ACC112 (cell line): ENCODE results near the gene ASCC2.
"Not testable (repeated sequence)": the region's sequence is repeated elsewhere in the genome, so short reads cannot be mapped to it uniquely, and the experiment has no call there.

ENCODE experiments used
- H2AFZ ChIP-seq: fragments of 200-600 bp; sonication (generic); one replicate; pipeline ENCODE4 v1.6.0; 2017; ENCODE audit warnings: antibody characterized with exemption, low read length; ENCODE audit not compliant: unreplicated experiment
- H3K27ac ChIP-seq: fragments of 200-600 bp; sonication (generic); 2 replicates; pipeline ENCODE4 v1.5.1; 2014; ENCODE audit warnings: low read depth, mild to moderate bottlenecking, antibody characterized with exemption, low read length, moderate library complexity
- H3K27me3 ChIP-seq: fragments of 200-600 bp; sonication (generic); 2 replicates; pipeline ENCODE4 v1.6.1; 2014; ENCODE audit warnings: mild to moderate bottlenecking, antibody characterized with exemption, low read length, moderate library complexity, mixed read lengths; ENCODE audit not compliant: insufficient read depth
- H3K36me3 ChIP-seq: fragments of 200-600 bp; sonication (generic); 2 replicates; pipeline ENCODE4 v1.6.1; 2016; ENCODE audit warnings: mild to moderate bottlenecking, antibody characterized with exemption, low read length, moderate library complexity, mixed read lengths; ENCODE audit not compliant: insufficient read depth
- H3K4me1 ChIP-seq: fragments of 200-600 bp; sonication (generic); one replicate; pipeline ENCODE4 v1.6.1; 2016; ENCODE audit warnings: low read length, mixed read lengths; ENCODE audit not compliant: insufficient read depth, unreplicated experiment, control insufficient read depth
- H3K4me3 ChIP-seq: fragments of 200-600 bp; sonication (generic); 2 replicates; pipeline ENCODE4 v1.5.1; 2014; ENCODE audit warnings: mild to moderate bottlenecking, low read depth, low read length
- H3K79me2 ChIP-seq: fragments of 200-600 bp; sonication (generic); one replicate; pipeline ENCODE4 v1.6.0; 2016; ENCODE audit warnings: low read length; ENCODE audit not compliant: control insufficient read depth, unreplicated experiment, insufficient read depth

Gene ASCC2

GRCh38 chr22:29856496-29856895, 18.4 kb upstream of the ASCC2 start:
- no peak overlapping the region for H3K27ac ChIP-seq
- no peaks in the 10 kb centered on the region for H3K4me1 ChIP-seq
- no peak overlapping the region for H3K4me3 ChIP-seq
- H3K79me2 ChIP-seq, result no peaks in the 10 kb centered on the region
- no peaks in the 10 kb centered on the region for H3K36me3 ChIP-seq
- no peaks in the 10 kb centered on the region for H3K27me3 ChIP-seq
- no peak overlapping the region for H2AFZ ChIP-seq

DNA sequence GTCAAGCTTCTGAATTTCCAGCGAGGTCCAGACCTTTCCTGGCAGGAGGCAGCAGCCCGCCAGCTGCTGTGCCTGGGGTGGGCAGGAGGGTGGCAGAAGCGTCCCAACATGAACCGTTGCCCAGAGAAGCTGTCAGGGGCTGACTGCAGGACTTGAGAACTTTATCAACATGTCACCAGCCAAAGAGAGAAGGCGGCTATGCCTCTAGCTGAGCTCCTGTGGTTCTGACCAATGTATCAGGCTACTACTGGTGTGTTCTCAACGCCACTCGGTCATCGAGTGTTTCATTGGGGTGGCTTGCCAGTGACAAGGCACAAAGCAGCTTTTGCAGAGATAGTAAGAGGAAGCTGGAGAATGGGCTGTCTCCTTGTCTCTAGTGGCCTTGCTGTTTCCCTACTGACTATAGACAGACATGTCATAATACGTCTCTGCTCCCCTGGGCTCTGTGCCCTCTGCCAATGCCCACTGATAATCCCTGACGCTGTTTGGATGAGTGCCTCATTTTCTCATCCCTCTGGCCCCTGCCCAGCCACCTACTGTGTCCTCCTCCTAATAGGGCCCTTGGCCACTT, 17.6 kb upstream of the ASCC2 start:
- no peaks in the 10 kb centered on the region for H3K4me1 ChIP-seq
- no peaks in the 10 kb centered on the region for H3K79me2 ChIP-seq
- H3K4me3 ChIP-seq, result no peak overlapping the region
- no peaks in the 10 kb centered on the region for H3K36me3 ChIP-seq
- H3K27ac ChIP-seq, result no peak overlapping the region
- no peaks in the 10 kb centered on the region for H3K27me3 ChIP-seq
- H2AFZ ChIP-seq, result no peak overlapping the region

- Histone ChIP-seq H3K4me1 (no peaks in the 10 kb centered on the region), H3K79me2 (no peaks in the 10 kb centered on the region), H3K36me3 (no peaks in the 10 kb centered on the region), H3K27ac (no peak overlapping the region), H2AFZ (no peak overlapping the region), H3K27me3 (no peaks in the 10 kb centered on the region), H3K4me3 (no peak overlapping the region)
Measured at GRCh38 chr22:29854432-29854831, 16.4 kb upstream of the ASCC2 start.

DNA sequence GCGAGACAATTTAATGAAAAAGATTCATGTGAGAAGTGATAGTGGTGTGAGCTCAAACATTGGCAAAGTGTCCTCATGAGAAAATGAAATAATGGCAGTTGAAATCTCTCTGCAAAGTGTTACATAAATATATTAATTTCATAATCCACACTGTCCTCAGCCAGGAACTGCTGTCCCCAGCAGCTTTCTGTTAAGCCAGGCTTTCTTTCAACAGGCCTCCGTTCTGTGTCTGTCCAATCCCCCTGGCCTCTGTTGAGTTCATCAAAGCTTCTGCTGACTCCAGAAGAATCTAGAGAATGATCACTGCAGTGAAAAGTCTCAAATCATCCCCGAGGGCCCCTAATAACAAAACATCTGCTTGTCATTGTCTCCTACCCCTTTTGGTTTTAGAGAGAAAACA, 10.0 kb upstream of the ASCC2 start:
- H3K27ac ChIP-seq, result no peak overlapping the region
- H3K36me3 ChIP-seq, result no peaks in the 10 kb centered on the region
- H3K4me1 ChIP-seq, result peaks cover 7% of the 10 kb centered on the region
- H3K79me2 ChIP-seq, result no peaks in the 10 kb centered on the region
- no peak overlapping the region for H3K4me3 ChIP-seq
- H2AFZ ChIP-seq, result no peak overlapping the region
- no peaks in the 10 kb centered on the region for H3K27me3 ChIP-seq

GRCh38 chr22:29846290-29846689, 8.2 kb upstream of the ASCC2 start:
- Histone ChIP-seq H3K4me3 (no peak overlapping the region), H3K27me3 (no peaks in the 10 kb centered on the region), H3K79me2 (no peaks in the 10 kb centered on the region), H3K4me1 (peaks cover 16% of the 10 kb centered on the region), H3K36me3 (no peaks in the 10 kb centered on the region), H2AFZ (no peak overlapping the region), H3K27ac (no peak overlapping the region)

DNA sequence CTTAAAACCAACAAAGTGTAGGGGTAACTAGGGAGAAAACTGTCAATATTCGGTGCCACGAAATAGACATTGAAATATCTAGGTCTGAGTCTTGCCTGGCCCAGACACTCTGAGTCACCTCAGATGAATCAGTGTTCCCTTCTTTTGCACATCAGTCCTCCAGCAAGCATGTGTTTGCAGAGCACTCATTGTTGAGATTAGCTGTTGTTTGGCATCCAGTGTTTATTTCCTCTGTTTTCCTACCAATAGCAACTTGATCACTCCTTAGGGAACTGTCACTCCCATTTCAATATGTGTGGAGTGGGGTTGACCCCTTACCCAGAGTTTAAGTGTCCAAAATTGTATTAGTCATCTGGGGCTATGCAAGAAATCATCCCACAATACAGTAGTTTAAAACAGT, 4.7 kb upstream of the ASCC2 start:
- Histone ChIP-seq H3K27ac (peak overlapping the region; percentile 94), H3K4me3 (no peak overlapping the region), H2AFZ (no peak overlapping the region), H3K4me1 (peaks cover 24% of the 10 kb centered on the region), H3K27me3 (no peaks in the 10 kb centered on the region), H3K79me2 (peaks cover 2% of the 10 kb centered on the region), H3K36me3 (no peaks in the 10 kb centered on the region)

DNA sequence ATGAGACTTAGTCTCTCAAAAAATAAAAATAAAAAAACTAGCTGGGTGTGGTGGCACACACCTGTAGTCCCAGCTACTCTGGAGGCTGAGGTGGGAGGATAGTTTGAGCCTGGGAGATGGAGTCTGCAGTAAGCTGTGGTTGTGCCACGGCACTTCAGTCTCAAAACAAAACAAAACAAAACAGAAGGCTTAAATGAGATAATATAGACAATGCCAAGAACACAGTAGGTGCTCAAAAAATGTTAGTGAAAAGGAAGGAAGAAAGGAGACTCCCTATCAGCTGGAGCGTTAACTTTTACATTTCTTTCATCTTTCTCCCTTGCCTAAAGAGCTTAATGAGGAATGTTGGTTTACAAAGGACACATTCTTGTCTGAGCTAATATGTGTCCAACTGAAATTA, 4.1 kb upstream of the ASCC2 start:
- no peaks in the 10 kb centered on the region for H3K36me3 ChIP-seq
- H3K27ac ChIP-seq, result peak overlapping the region; percentile 94
- peaks cover 24% of the 10 kb centered on the region for H3K4me1 ChIP-seq
- no peaks in the 10 kb centered on the region for H3K27me3 ChIP-seq
- H3K4me3 ChIP-seq, result peak overlapping the region; percentile 21; the same call in 1 of the 2 replicates
- H3K79me2 ChIP-seq, result peaks cover 8% of the 10 kb centered on the region
- no peak overlapping the region for H2AFZ ChIP-seq

DNA sequence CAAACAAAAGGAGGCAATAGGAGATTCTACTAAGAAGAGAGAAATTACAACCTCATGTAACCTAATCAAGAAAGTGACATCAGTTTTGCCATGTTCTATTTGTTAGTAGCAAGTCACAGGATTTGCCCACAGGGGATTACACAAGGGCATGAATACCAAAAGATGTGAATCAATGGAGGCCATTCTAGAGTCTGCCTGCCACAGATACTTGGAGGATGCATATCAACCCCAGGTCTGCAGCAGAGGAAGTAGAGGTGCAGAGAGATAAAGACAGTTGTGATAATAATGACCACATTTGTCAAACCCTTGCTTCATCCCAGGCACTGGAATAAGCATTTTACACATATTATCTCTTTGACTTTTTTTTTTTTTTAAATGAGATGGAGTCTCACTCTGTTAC, 2.4 kb upstream of the ASCC2 start:
- peaks cover 13% of the 10 kb centered on the region for H3K79me2 ChIP-seq
- peaks cover 24% of the 10 kb centered on the region for H3K4me1 ChIP-seq
- no peaks in the 10 kb centered on the region for H3K36me3 ChIP-seq
- H3K4me3 ChIP-seq, result no peak overlapping the region
- no peak overlapping the region for H3K27ac ChIP-seq
- no peak overlapping the region for H2AFZ ChIP-seq
- no peaks in the 10 kb centered on the region for H3K27me3 ChIP-seq

DNA sequence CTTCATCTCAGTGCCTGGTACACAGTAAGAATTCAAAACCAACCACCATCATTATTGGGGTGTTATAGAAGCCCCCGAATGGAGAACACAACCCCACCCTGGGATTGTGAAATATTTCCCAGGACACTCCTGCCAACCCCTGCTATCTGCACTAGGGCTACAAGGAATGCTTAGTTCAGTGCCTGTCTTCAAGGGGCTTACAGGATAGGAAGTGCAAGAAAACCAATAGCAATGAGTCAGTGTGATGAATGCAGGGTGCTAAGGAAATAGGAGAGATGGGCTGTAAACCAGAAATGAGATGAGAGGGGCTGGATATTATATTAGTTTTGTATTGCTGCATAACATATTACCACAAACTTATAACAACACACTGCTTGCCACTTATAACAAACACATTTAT, 965 bp upstream of the ASCC2 start:
- Histone ChIP-seq H3K27me3 (no peaks in the 10 kb centered on the region), H3K4me1 (peaks cover 24% of the 10 kb centered on the region), H3K79me2 (peaks cover 13% of the 10 kb centered on the region), H3K27ac (peak overlapping the region; percentile 62), H3K36me3 (no peaks in the 10 kb centered on the region), H3K4me3 (peak overlapping the region; percentile 96), H2AFZ (peak overlapping the region; percentile 90)

- H3K79me2 ChIP-seq, result peaks cover 13% of the 10 kb centered on the region
- no peaks in the 10 kb centered on the region for H3K27me3 ChIP-seq
- H2AFZ ChIP-seq, result peak overlapping the region; percentile 90
- H3K4me1 ChIP-seq, result peaks cover 22% of the 10 kb centered on the region
- H3K27ac ChIP-seq, result peak overlapping the region; percentile 62
- H3K36me3 ChIP-seq, result no peaks in the 10 kb centered on the region
- H3K4me3 ChIP-seq, result peak overlapping the region; percentile 96
Measured at GRCh38 chr22:29838599-29838956, 504 bp upstream of the ASCC2 start.

- H3K4me1 ChIP-seq, H3K36me3 ChIP-seq, H3K27ac ChIP-seq, H3K27me3 ChIP-seq, H2AFZ ChIP-seq: not testable (repeated sequence)
- H3K4me3 ChIP-seq, result peak overlapping the region; percentile 96; the same call in 1 of the 2 replicates
- peaks cover 13% of the 10 kb centered on the region for H3K79me2 ChIP-seq
Measured at GRCh38 chr22:29836791-29837370, 1.2 kb downstream of the ASCC2 start.
